Measurements from ENCODE around the gene MAP7D2. TPM values are rescaled to one million over a fixed set of nuclear protein-coding genes. Genes with fewer than 3 reads are reported as not detected.

Gene MAP7D2
- total and polyA plus RNA-seq, 2 experiments from 2014 or later: 0.90 to 1.6 TPM

DNA sequence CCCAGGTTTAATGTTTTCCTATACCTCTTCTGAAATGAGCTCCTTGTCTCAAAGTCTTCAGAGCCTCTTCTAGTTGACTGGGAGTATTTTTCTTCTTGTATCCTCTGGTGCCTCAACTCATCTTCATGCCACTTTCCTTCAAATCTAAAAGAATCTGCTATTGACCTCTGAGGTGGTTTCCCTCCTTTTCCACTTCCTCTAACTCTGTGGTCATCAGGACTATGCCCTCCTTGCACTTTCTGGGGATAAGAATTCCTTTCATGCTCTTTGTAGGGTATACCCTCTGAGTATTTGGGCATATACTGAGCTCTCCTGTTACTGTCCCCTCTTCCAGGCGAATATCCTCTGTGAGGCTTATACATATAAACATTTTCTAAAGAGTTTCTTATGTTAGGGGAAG, 150.7 kb downstream of the MAP7D2 start:
- no peaks in the 10 kb centered on the region for H3K79me2 ChIP-seq (replicated peaks; ENCODE audit: insufficient read depth)
- no peaks in the 10 kb centered on the region for H3F3A ChIP-seq (replicated peaks; ENCODE audit: low read depth)
- H3K9me2 ChIP-seq (ENCODE audit: insufficient read depth): no peaks in the 10 kb centered on the region
- H3K4me1 ChIP-seq (ENCODE audit: insufficient read depth): no peaks in the 10 kb centered on the region
- Mint-ChIP-seq H3K4me3 (no peak overlapping the region), H3K4me1 (0 out of 3 replicates have a peak, but pooled peaks cover under 1% of the 10 kb centered on the region), H3K27me3 (ENCODE audit: insufficient read depth, low read depth, poor library complexity) (no peaks in the 10 kb centered on the region), H3K36me3 (ENCODE audit: low read depth) (peaks cover 10% of the 10 kb centered on the region; the same call in 2 of the 3 replicates), H3K9me3 (no peaks in the 10 kb centered on the region), H3K27ac (no peak overlapping the region)
- TF ChIP-seq ETS1 (IDR thresholded peaks at IDR 0.05) (no peak), CREB1 (CRISPR knock-in tag; IDR thresholded peaks at IDR 0.05; ENCODE audit: low read depth) (no peak), EZH2phosphoT487 (IDR thresholded peaks at IDR 0.05; ENCODE audit: unreplicated experiment) (no peak), ZNF331 (CRISPR knock-in tag; IDR thresholded peaks at IDR 0.05; ENCODE audit: low read depth) (no peak), POLR2AphosphoS5 (IDR thresholded peaks at IDR 0.05; ENCODE audit: low read depth) (no peak), CTCF (conservative IDR thresholded peaks at IDR 0.05; ENCODE audit: low read depth in 2 of 2) (no peak)
- TF ChIP-seq, protein P1, sequence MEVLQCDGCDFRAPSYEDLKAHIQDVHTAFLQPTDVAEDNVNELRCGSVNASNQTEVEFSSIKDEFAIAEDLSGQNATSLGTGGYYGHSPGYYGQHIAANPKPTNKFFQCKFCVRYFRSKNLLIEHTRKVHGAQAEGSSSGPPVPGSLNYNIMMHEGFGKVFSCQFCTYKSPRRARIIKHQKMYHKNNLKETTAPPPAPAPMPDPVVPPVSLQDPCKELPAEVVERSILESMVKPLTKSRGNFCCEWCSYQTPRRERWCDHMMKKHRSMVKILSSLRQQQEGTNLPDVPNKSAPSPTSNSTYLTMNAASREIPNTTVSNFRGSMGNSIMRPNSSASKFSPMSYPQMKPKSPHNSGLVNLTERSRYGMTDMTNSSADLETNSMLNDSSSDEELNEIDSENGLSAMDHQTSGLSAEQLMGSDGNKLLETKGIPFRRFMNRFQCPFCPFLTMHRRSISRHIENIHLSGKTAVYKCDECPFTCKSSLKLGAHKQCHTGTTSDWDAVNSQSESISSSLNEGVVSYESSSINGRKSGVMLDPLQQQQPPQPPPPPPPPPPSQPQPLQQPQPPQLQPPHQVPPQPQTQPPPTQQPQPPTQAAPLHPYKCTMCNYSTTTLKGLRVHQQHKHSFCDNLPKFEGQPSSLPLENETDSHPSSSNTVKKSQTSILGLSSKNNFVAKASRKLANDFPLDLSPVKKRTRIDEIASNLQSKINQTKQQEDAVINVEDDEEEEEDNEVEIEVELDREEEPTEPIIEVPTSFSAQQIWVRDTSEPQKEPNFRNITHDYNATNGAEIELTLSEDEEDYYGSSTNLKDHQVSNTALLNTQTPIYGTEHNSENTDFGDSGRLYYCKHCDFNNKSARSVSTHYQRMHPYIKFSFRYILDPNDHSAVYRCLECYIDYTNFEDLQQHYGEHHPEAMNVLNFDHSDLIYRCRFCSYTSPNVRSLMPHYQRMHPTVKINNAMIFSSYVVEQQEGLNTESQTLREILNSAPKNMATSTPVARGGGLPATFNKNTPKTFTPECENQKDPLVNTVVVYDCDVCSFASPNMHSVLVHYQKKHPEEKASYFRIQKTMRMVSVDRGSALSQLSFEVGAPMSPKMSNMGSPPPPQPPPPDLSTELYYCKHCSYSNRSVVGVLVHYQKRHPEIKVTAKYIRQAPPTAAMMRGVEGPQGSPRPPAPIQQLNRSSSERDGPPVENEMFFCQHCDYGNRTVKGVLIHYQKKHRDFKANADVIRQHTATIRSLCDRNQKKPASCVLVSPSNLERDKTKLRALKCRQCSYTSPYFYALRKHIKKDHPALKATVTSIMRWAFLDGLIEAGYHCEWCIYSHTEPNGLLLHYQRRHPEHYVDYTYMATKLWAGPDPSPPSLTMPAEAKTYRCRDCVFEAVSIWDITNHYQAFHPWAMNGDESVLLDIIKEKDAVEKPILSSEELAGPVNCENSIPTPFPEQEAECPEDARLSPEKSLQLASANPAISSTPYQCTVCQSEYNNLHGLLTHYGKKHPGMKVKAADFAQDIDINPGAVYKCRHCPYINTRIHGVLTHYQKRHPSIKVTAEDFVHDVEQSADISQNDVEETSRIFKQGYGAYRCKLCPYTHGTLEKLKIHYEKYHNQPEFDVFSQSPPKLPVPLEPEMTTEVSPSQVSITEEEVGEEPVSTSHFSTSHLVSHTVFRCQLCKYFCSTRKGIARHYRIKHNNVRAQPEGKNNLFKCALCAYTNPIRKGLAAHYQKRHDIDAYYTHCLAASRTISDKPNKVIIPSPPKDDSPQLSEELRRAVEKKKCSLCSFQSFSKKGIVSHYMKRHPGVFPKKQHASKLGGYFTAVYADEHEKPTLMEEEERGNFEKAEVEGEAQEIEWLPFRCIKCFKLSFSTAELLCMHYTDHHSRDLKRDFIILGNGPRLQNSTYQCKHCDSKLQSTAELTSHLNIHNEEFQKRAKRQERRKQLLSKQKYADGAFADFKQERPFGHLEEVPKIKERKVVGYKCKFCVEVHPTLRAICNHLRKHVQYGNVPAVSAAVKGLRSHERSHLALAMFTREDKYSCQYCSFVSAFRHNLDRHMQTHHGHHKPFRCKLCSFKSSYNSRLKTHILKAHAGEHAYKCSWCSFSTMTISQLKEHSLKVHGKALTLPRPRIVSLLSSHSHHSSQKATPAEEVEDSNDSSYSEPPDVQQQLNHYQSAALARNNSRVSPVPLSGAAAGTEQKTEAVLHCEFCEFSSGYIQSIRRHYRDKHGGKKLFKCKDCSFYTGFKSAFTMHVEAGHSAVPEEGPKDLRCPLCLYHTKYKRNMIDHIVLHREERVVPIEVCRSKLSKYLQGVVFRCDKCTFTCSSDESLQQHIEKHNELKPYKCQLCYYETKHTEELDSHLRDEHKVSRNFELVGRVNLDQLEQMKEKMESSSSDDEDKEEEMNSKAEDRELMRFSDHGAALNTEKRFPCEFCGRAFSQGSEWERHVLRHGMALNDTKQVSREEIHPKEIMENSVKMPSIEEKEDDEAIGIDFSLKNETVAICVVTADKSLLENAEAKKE (CRISPR knock-in tag; IDR thresholded peaks at IDR 0.05): no peak
- TF ChIP-seq, protein P2, sequence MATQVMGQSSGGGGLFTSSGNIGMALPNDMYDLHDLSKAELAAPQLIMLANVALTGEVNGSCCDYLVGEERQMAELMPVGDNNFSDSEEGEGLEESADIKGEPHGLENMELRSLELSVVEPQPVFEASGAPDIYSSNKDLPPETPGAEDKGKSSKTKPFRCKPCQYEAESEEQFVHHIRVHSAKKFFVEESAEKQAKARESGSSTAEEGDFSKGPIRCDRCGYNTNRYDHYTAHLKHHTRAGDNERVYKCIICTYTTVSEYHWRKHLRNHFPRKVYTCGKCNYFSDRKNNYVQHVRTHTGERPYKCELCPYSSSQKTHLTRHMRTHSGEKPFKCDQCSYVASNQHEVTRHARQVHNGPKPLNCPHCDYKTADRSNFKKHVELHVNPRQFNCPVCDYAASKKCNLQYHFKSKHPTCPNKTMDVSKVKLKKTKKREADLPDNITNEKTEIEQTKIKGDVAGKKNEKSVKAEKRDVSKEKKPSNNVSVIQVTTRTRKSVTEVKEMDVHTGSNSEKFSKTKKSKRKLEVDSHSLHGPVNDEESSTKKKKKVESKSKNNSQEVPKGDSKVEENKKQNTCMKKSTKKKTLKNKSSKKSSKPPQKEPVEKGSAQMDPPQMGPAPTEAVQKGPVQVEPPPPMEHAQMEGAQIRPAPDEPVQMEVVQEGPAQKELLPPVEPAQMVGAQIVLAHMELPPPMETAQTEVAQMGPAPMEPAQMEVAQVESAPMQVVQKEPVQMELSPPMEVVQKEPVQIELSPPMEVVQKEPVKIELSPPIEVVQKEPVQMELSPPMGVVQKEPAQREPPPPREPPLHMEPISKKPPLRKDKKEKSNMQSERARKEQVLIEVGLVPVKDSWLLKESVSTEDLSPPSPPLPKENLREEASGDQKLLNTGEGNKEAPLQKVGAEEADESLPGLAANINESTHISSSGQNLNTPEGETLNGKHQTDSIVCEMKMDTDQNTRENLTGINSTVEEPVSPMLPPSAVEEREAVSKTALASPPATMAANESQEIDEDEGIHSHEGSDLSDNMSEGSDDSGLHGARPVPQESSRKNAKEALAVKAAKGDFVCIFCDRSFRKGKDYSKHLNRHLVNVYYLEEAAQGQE (IDR thresholded peaks at IDR 0.05; ENCODE audit: unreplicated experiment): no peak
- no peaks in the 10 kb centered on the region for H3K27me3 ChIP-seq (ENCODE audit: insufficient read depth)
- H2AFZ ChIP-seq: no peak overlapping the region
- DNase-seq (ENCODE audit: low spot score) (no peak), ATAC-seq (no peak)
- no peak overlapping the region for H3K4me3 ChIP-seq
- no peak overlapping the region for H3K4me2 ChIP-seq
- no peak overlapping the region for H3K27ac ChIP-seq (ENCODE audit: low read depth)
- H3K36me3 ChIP-seq (ENCODE audit: insufficient read depth): 0 out of 2 replicates have a peak, but pooled peaks cover 5% of the 10 kb centered on the region
- H4K20me1 ChIP-seq (replicated peaks; ENCODE audit: insufficient read depth): no peaks in the 10 kb centered on the region; the same call in 1 of the 2 replicates
